HG03354 (cell line): ENCODE results near the gene ERAL1.
A peak's percentile ranks its signal among the peaks of the same experiment; 100 is the strongest.
"Not testable (repeated sequence)": the region's sequence is repeated elsewhere in the genome, so short reads cannot be mapped to it uniquely, and the experiment has no call there.

Source experiments
- ATAC-seq: cut with Tn5 transposase; IDR thresholded peaks from one replicate; pipeline ENCODE4 v1.9.1; 2021; ENCODE audit warnings: mild to moderate bottlenecking; ENCODE audit not compliant: unreplicated experiment, poor library complexity, severe bottlenecking

The ERAL1 gene

DNA sequence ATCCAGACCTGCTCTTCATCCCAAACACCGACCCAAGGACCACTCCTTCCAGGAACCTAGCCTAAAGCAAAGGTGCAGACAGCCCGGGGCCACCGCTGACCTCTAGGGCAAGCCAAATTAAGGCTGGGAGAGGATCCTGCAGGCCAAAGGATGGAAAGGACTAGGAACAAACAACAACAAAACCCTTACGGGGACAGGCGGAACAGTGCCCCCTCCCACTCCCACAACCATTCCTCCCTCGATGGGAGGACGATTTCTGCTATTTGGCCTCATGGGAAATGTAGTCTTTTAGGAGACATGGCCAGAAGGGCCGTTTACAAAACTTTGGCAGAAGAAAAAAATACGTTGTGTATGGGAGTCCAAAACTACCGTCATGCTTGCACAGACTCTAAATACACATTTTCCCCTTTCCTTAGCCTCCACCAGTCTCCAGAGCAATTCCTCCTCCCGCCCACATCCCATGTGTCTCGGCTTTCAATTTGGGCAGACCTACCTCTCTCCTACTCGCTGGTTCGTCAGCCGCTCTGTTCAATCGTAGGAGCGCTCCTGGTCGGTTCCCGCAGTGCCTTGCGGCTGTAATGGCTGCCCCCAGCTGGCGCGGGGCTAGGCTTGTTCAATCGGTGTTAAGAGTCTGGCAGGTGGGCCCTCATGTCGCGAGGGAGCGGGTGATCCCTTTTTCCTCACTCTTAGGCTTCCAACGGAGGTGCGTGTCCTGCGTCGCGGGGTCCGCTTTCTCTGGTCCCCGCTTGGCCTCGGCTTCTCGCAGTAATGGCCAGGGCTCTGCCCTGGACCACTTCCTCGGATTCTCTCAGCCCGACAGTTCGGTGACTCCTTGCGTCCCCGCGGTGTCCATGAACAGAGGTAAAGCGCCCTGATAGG lies at the start of gene ERAL1:
Gene ERAL1 (plus strand): TSS at position 560 of the 879 bp plus-strand sequence. CDS start 19 bp downstream, at position 579.
- ATAC-seq, result peak; percentile 96

DNA sequence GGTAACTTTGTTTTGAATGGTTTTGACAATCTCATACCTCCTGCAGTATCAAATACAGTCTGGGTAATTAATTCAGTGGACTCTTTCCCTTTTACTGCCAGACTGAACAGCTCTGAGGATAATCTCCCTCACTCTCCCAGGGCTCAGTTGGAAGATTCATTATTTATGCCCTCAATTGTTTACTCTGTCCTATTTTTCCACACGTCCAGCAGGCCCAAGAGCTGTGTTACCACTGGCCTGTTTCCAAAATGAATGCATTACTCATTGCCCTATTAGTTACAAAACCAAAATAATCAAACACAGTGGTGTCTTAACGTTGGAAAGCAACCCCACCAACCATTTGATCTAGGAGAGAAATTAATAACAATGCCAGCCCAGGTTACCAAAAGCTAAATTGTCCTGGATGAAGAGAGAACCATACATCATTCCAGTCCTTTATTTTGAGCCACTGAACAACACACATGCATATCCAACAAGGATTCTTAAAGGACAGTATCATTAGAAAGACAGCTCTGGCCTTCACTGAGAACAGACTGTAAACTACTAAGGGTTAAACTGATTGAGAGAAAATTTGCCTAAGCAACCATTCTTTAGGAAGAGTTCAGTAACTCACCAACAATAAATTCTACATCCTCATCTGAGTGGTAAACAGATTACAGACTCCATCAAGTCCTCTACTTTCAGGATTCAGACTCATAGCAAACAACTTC lies 46.7 kb upstream of the ERAL1 start:
- no peak for ATAC-seq

DNA sequence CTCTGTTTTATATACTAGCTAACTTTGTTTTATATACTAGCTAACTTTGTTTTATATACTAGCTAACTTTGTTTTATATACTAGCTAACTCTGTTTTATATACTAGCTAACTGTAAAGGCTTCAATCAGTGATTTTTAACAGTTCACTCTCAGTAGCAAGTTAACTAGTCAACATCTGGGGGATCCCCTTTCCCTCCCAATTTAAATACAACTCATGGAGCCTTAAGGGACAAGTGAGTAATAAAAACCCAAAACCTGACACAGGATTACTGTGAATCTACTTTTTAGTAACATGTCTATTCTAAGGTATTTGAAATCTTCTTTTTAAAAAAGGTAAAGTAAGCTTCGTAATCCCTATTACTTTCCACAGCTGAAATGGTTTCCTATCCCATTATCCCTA lies 44.4 kb upstream of the ERAL1 start:
- no peak for ATAC-seq

DNA sequence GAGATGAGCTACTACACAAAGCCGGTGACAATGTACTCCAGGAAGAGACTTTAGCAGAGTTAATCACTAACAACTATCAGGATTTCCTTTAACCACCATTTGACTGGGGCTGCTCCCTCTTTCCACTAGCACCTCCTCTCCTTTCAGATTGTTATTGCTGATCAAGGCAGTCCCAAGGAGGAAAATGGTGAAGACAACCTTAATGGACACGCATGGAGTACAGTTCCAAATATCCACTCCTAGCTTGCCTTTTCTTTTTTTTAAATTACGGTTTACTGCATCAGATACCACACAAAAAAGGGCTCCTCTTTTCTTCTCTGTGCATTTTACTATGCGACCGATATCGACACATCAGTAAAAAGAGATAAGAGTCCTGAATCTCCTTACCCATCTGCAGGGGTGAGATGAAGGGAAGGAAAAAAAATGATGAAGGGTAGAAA lies 43.1 kb upstream of the ERAL1 start:
- peak; percentile 9 for ATAC-seq

DNA sequence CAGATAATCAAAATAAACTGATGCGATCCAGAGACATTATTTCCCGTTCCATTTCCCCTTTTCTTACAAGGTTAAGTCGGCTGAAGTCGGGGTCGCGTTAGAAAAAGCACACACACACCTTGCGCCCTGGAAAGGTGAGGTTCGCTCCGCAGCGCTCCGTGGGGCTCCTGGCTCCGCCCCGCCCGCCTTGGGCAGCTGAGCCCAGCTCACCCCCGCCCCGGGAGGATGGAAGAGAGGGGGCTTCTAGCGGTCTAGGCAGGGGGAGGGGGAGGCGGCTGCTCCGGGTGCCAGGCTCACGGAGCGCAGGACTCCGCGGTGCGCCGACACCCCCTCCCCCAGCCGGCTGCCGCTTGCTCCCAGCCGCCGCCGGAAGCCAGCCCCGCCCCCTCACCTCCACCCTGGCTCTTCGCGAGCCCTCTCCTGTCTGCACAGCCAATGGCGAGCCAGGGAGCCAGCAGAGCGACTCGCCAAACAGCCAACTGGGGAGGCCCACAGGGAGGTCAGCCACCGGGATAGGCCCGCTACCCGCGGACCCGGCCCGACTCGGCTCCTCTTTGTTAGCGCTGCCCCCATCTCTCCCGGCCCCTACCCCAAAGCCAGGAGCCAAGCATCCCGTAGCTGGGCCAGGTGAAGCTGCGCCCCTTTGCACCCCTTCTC lies 42.6 kb upstream of the ERAL1 start:
- ATAC-seq, result peak; percentile 97

DNA sequence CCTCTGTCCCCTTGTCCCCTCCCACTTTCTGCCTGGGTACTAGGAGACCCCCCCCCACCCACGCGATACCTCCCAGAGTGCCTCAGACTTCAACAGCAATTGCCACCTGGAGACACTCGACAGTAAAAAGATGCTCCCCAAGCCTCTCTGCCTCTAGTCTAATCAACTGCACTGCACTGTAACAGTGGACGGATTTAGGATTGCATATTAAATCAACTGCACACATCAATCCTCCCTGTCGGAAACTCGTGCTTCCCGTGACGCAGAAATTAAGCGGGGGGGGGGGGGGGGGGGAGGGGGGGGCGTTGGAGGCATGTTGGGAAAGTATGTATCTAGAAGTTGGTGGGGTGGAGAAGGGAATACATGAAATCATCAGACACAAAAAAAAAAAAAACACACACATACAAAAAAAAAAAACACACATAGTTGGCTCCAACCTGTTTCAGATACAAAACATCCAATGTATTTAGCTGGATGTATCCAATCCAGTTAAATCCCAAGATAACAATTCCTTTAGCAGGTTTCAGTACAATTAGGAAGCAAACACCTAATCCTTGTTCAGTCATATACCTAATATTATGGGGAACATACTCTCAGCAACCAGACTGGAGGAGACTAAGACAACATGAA lies 42.0 kb upstream of the ERAL1 start:
- peak; percentile 32 for ATAC-seq

DNA sequence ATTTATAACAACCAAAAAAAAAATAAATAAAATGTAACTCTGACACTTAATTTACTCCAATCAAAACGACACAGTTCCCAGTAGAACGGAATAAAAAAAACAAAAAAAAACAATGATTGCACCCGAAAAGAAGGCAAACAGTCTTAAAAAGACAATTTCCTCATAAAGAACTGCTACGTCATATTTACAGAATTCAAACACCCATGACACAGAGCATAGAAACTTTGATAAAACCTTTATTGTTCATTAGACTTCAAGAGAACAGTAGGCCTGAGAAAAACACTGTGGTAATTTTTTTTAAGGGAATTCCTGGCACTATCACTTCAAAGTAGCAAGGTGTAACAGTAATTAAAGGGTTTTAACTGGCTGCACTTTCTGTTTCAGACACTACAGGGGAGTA lies 38.3 kb upstream of the ERAL1 start:
- no peak for ATAC-seq

DNA sequence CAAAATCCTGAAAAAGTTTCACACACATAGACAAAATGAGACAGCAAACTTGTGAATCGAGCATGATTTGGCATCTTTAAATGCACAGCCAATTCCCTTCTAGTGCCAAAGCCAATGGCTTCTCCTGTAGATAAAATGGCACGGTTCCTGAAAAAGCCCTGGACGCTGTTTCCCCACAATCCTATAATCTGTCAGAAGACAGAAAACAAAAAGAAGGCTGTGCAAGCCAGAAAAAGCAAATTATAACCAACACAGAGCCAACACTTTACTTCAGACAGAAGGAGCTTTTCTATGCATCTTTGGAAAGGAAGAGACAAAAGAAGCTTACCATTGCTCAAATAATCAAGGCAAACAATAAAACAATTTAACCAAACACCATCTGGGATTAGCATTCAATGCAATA lies 36.0 kb upstream of the ERAL1 start:
- no peak for ATAC-seq

DNA sequence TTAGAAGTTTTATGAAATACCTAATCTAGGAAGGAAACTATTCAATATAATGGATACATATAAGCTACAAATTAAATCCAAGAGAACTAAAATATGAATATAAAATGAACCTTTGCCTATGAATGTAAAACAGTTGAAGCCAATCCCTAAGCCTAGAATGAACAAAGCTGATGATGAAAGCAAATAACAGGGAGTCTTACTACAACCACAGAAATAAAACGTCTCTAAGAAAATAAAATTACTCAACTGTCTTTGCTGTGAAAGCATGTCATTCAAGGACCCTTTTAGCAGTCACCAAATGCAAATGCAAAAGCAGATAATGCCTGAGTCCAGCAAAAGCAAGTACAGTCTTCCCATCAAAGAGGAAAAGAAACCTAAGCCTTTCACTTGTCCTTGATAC lies 35.2 kb upstream of the ERAL1 start:
- ATAC-seq, result no peak

DNA sequence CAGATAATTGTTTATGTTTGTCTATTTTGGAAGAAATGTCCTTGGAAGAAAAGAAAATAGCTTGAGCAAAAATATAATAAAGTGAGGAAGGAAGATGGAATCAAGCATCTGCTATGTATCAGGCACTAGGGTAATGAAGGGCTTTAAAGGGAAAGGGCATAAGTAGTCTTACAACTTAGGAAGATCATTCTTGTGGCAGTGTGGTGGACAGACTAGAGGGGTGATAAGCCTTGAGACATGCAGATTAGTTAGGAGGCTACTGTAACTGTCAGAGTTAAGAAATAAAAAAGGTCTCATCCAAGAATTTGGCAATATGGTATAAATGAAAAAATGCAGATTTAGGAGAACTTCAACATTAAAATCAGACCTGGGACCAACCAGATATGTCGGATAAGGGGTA lies 27.1 kb upstream of the ERAL1 start:
- ATAC-seq, result no peak

DNA sequence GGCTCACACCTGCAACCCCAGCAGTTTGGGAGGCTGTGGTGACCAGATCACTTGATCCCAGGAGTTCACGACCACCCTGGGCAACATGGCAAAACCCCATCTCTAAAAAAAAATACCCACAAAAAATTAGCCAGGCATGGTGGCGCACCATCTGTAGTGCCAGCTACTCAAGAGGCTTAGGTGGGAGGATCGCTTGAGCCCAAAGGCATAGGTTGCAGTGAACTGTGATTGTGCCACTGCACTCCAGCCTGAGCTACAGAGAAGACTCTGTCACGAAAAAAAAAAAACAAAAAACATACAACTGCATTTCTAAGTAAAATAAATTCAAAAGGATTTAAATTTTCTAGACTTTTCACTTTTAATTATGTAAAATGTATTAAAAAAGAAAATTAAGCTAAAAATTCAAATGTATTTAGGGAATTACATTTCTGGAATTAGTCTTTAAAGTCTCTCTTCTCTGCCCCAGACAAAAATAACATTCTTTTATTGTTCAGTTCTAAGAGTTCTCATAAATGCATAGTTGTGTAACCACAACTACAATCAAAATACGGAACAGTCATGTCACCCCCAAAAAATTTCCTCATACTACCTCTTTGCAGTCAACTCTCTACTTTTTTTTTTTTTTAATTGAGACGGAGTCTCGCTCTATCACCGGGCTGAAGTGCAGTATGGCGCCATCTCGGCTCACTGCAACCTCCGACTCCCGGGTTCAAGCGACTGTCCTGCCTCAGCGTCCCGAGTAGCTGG lies 26.3 kb upstream of the ERAL1 start:
- no peak for ATAC-seq

DNA sequence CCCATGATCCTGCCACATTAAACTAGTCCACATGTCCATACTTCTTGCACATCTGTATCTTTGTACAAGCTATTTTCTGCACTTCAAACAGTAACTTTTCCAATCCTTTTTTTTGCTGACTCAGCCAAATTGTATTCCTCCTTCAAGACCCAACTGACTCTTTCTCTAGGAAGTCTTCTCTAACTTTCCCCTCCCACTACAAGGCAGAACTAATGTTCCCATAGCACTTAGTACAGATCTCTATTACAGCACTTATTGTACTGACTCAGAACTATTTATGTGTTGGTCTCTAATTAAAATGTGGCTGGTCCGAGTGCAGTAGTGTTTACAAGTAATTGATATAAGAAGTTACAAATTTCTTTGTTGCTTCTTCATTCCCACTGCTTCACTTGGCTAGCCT lies 20.4 kb upstream of the ERAL1 start:
- ATAC-seq, result no peak

DNA sequence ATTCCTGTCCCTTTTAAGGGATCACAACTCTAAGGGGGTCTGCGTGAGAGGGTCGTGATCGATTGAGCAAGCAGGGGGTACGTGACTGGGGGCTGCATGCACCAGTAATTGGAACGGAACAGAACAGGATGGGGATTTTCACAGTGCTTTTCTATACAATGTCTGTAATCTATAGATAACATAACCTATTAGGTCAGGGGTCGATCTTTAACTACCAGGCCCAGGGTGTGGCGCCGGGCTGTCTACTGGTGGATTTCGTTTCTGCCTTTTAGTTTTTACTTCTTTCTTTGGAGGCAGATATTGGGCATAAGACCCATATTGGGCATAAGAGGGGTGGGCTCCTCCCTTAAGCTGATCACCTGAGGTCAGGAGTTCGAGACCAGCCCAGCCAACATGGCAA lies 18.3 kb upstream of the ERAL1 start:
- ATAC-seq, result not testable (repeated sequence)

DNA sequence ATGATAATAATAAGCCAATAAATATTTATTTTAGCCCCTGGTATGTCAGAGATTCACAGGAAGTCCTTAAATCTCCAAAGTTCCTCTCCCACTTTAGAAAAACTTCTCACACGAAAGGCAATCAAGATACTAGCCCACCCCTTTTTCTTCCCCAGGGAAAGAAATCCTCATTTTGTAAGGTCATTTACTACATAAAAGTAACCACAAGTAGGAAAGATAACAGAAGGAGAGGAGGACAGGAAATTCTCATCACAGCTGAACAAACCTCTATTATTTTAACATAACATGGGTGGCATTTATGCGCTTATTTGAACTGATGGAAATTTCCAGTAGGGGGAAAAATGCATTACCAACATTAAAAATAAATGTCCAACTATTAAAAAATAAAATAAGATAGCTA lies 15.6 kb upstream of the ERAL1 start:
- ATAC-seq, result no peak

DNA sequence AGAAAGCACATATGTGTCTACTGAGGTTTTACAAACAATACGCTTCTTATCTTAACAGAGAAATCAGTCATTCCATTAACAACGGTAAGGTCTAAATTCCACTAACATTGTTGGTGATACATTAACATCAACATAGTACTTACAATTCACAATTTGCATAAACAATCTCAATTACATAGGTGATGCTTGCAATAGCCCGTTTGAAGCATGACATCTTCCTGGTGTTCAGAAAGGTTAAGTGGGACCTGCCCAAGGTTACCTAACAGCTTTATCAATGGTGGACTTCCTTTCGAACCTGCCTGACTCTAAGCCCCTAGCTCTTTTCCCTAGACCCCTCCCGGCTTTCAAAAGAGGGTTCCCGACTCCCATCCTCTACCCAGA lies 12.9 kb upstream of the ERAL1 start:
- peak; percentile 17 for ATAC-seq

DNA sequence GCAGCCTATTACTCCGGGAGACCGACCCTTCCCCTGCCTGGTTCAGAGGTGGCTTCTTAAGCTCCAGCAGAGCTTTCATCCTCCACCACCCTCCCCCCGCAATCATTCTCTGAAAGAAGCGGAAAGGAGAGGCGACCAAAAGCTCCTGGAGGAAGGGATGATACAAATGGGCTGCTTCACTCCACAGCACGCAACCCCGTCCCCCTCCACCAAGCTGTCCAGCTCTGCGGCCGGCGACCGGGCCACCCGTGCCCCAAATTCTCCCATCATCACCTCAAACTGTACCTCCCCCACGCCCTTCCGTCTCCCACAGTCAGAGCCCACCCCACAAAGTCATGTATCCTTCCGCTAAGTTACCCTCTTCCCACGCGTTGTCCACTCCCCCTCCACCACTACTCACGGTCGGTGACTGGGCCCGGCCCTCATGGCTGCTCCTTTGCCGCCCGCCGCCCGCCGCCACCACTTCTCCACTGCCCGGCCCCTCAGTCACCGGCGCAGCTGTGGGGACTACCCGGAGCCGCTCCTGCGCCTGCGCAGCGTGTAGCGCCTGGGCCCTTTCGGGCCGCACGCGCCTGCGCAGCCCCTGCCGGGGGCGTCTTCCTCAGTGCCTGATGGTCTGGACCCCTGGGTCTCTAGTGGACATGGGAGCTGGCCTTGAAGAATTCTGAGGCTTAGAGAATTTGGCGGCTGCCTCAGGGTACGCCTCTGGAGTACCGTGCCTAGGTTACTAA lies 12.4 kb upstream of the ERAL1 start, which contains the start of gene FAM222B:
Gene FAM222B (minus strand): TSS at position 509 of the 731 bp plus-strand sequence. CDS start 76,123 bp downstream, outside the sequence.
- ATAC-seq, result peak; percentile 85

DNA sequence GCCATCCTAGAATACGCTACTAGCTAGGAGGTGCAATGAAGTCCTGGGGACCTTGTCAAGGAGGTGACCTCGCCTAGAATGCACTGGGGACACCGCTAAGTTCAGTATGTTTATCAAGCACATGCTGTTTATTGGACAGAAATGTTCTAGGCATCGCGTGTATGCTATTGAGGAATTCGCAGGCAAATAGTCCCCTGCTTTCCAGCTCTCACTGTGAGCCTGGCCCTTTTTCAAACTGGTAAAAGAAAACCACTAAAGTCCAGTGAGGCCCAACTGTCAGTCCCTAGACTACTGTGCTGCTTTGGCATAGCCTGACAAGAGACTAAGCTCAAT lies 11.0 kb upstream of the ERAL1 start:
- no peak for ATAC-seq

DNA sequence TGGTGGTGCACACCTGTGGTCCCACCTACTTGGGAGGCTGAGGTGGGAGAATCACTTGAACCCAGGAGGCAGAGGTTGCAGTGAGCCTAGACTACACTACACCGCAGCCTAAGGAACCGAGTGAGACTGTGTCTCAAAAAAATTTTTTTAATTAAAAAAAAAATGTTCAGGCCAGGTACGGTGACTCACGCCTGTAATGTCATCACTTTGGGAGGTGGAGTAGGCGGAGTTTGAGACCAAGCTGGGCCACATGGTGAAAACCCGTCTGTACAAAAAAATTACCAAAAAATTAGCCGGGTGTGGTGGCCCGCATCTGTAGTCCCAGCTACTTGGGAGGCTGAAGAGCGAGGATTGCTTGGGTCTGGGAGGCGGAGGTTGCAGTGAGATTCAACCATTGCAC lies 8.6 kb upstream of the ERAL1 start:
- no peak for ATAC-seq

DNA sequence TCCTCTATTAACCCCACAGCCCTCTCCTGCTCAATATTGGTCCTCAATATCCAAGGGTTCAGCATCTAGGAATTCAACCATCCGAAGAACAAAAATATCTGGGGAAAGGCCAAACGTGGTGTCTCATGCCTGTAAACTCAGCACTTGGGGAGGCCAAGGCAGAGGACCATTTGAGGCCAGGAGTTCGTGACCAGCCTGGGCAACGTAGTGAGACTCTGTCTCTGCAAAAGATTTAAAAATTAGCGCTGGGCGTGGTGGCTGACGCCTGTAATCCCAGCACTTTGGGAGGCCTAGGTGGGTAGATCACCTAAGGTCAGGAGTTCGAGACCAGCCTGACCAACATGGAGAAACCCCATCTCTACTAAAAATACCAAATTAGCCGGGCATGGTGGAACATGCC lies 8.1 kb upstream of the ERAL1 start:
- ATAC-seq, result not testable (repeated sequence)
